ENCODE results near the gene SOX6.

- TF ChIP-seq CTCF (IDR thresholded peaks at IDR 0.05) (no peak), TCF7L2 (IDR thresholded peaks at IDR 0.05; ENCODE audit: low read depth, low read length) (no peak), POLR2AphosphoS5 (IDR thresholded peaks at IDR 0.05; ENCODE audit: low read depth, low read length) (no peak), REST (IDR thresholded peaks at IDR 0.05; ENCODE audit: insufficient read depth in 1 of 2, low read depth in 2 of 2, low read length in 1 of 2) (no peak), SIN3A (IDR thresholded peaks at IDR 0.05; ENCODE audit: borderline replicate concordance, insufficient read depth, low read depth, low read length) (no peak)
Observed at GRCh38 chr11:16097543-16097942, 258.8 kb downstream of the SOX6 start.
